HG02885 (cell line): ENCODE measurements around the gene FRS3.
"Not testable (repeated sequence)": the region's sequence is repeated elsewhere in the genome, so short reads cannot be mapped to it uniquely, and the experiment has no call there.

ENCODE experiments used
- ATAC-seq: cut with Tn5 transposase; IDR thresholded peaks from one replicate; pipeline ENCODE4 v1.9.1; 2021; ENCODE audit warnings: mild to moderate bottlenecking; ENCODE audit not compliant: unreplicated experiment, poor library complexity

Gene FRS3

GRCh38 chr6:41771058-41771983 lies 8.4 kb downstream of the FRS3 start:
- no peak for ATAC-seq

- no peak for ATAC-seq
These were observed 9.2 kb downstream of the FRS3 start for GRCh38 chr6:41770381-41771057.

GRCh38 chr6:41769376-41769775 lies 10.3 kb downstream of the FRS3 start:
- ATAC-seq = no peak

GRCh38 chr6:41768545-41769308 lies 11.0 kb downstream of the FRS3 start:
- ATAC-seq = no peak

GRCh38 chr6:41767112-41767833 lies 12.4 kb downstream of the FRS3 start:
- ATAC-seq = no peak

GRCh38 chr6:41766043-41766664 lies 13.5 kb downstream of the FRS3 start:
- not testable (repeated sequence) for ATAC-seq

GRCh38 chr6:41763470-41763869 lies 16.2 kb downstream of the FRS3 start:
- no peak for ATAC-seq

GRCh38 chr6:41759905-41760579 lies 19.7 kb downstream of the FRS3 start:
- no peak for ATAC-seq

GRCh38 chr6:41759106-41759904 lies 20.4 kb downstream of the FRS3 start:
- no peak for ATAC-seq

- no peak for ATAC-seq
These were observed 21.1 kb downstream of the FRS3 start for GRCh38 chr6:41758641-41759035.

- ATAC-seq = no peak
These were observed 21.6 kb downstream of the FRS3 start for GRCh38 chr6:41757931-41758640.

- ATAC-seq = no peak
These were observed 22.4 kb downstream of the FRS3 start for GRCh38 chr6:41757271-41757670.

- no peak for ATAC-seq
These were observed 23.3 kb downstream of the FRS3 start for GRCh38 chr6:41756354-41756753.

- no peak for ATAC-seq
These were observed 23.8 kb downstream of the FRS3 start for GRCh38 chr6:41755895-41756294.

- ATAC-seq = no peak
These were observed 29.3 kb downstream of the FRS3 start for GRCh38 chr6:41750374-41750773.

- ATAC-seq = no peak
These were observed 31.2 kb downstream of the FRS3 start for GRCh38 chr6:41748542-41748941.

- ATAC-seq = no peak
These were observed 31.6 kb downstream of the FRS3 start for GRCh38 chr6:41748102-41748477.
